GM12872 (cell line): ENCODE results near the gene PLEKHG5.

Experiments used
- TF ChIP-seq, protein P1 (sequence below): IDR thresholded peaks from 3 replicates; pipeline ENCODE4 v1.5.1; 2011; ENCODE audit warnings: low read depth, mild to moderate bottlenecking, low read length, moderate library complexity; ENCODE audit not compliant: insufficient read depth

PLEKHG5 gene

DNA sequence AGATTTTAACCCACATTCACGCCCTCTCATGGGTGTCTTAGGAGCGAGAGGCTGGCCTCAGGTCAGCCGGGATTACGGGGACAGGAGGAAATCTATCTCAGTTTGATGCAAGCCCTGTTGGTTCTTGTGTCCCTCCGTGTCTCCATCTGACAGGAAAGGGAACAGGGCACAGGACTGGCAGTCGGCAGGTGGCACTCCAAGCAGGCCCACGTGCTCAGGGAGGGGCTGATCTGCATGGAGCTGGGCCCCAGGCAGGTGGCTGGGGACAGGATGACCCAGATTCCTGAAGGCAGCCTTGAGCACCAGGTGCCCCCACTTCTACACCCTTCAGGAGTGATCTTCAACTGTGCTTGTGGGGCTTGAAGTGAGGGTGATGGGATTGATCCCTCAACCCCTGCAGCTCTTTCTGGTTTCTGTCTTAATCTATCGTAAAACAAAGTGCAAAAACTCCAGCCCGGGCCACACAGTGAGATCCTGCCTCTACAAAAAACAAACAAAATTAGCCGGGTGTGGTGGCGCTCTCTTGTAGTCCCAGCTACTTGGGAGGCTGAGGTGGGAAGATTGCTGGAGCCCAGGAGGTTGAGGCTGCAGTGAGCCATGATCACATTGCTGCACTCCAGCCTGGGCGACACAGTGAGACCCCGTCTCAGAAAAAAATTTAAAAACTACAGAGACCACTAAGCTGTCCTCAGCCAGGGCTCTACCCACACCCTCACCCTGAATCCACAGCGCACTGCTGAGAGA lies 8.3 kb downstream of the PLEKHG5 start:
- TF ChIP-seq, protein P1, sequence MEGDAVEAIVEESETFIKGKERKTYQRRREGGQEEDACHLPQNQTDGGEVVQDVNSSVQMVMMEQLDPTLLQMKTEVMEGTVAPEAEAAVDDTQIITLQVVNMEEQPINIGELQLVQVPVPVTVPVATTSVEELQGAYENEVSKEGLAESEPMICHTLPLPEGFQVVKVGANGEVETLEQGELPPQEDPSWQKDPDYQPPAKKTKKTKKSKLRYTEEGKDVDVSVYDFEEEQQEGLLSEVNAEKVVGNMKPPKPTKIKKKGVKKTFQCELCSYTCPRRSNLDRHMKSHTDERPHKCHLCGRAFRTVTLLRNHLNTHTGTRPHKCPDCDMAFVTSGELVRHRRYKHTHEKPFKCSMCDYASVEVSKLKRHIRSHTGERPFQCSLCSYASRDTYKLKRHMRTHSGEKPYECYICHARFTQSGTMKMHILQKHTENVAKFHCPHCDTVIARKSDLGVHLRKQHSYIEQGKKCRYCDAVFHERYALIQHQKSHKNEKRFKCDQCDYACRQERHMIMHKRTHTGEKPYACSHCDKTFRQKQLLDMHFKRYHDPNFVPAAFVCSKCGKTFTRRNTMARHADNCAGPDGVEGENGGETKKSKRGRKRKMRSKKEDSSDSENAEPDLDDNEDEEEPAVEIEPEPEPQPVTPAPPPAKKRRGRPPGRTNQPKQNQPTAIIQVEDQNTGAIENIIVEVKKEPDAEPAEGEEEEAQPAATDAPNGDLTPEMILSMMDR, result no peak

DNA sequence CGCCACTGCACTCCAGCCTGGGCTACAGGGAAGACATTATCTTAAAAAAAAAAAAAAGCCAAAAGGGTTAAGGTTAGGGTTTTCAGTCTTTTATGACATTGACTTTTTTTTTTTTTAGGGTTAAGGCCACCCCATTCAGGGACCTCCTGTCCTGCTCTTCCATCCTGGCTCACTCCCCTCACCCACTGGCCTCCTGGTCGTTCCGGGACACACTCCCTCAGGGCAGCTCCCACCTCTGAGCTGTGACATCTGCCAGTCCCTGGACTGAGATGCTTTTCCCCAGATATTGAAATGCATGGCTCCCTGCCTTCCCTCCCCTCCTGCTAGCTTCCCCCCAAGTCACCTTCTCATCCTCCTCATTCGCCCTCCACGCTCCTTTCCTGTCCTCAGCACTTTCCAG lies 9.6 kb downstream of the PLEKHG5 start:
- TF ChIP-seq, protein P1, result no peak

DNA sequence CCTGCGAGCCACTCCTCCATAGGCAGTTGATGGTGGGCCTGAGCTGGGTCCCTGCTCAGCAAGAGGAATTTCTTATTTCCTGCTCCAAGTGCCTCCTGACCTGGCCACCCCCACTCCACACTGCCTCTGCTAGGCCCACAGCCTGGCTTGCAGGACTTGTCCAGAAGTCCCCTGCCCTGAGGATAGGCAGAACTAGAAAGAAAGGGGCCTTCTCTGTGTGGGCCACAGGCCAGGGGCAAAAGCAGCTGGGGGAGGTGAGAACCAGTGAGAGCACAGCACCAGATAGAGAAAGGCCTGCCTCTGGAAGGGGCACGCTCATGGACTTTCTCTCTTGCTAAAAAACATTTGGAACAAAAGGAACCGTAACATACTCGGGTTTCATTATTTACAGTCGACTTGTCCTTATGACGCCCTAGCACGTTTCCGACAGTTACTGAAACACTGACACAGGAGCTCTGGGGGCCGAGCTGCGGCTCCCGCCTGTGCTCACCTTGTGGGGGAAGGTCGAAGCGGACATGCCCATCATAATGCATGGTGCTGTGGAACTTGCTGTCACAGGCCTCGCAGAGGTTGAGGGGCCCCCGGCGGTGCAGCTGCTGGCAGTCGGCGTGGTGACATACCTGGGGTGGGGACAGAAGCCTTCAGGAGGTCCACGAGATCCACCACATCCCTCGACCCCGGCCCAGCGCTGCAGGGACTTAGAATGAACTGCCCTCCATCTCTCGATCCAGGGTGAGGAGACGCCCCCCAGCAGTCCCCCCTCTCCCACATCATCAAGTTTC lies 14.2 kb downstream of the PLEKHG5 start:
- TF ChIP-seq, protein P1, result no peak

DNA sequence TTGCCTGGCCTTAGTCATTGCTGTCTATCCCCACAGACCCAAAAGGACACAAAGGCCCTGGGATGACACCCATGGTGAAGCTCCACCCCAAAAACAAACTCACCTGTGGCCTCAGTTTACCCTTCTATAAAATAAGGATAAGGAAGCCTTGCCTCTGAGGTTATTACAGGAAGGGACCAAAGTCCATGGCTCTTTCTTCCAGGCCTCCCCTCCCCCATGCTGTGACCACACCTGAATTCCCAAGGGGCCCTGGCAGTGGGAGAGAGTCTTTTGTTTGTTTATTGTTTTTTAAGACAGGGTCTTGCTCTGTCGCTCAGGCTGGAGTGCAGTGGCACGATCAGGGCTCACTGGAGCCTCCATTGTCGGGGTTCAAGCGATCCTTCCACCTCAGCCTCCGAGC lies 15.0 kb downstream of the PLEKHG5 start:
- TF ChIP-seq, protein P1, result no peak

DNA sequence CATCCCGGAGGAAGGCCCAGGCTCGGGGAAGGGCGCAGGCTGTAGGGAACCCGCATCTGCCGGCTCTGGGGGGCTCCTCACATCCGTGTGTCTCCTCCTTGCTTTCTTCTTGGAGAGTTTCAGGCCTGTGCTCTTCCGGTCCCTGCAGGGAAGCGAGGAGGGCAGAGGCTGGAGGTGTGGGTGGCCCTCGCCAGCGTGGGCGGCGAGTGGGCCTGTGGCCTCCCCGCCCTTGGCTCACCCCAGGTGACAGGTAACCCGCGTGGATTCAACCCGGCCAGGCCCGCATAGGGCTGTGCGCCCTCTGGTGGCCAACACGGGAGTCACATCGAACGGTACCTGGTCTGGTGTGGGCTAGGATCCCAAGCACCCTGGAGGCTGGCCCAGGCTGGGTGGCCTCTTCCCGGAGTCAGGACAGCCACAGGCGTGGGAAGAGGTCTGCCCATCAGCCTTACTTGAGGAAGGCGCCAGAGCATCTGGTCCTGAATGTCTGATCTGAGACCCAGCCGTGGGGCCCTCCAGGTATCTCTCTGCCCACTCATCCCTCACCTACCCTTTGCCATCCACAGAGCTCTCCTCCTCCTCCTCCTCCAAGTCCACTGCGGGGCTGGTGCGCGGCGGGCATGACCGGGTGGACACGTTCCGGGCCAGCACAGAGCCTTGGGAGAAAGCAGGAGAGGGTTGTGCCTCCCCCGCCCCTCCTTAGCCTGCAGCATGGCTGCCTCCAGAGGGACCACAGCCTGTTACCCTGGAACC lies 15.9 kb downstream of the PLEKHG5 start:
- TF ChIP-seq, protein P1, result peak; percentile 99

DNA sequence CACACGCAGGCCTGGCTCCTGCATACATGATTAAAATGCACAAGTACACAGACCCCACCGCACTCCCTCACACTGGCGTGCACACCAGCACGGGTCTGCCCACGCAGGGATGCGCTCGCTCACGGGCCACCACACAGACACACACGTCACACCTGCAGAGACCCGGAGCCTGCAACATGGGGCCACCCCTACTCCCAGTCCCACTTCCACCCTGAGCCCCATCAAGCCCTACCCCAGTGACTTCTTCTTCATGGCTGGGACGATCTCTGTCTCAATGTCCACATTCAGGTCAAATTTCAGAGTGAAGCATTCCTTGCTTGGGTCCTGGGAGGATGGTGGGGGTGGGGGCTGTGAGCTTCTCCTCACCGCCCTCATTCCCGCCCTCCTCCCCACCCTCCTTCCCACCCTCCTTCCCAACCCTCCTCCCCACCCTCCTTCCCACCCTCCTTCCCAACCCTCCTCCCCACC lies 16.6 kb downstream of the PLEKHG5 start:
- TF ChIP-seq, protein P1, result no peak
